Activated B cell treated with CpG ODN at 0.5 μM for 24 hours (primary cell): ENCODE results near the gene CLSTN1. TPM values are rescaled to one million over a fixed set of nuclear protein-coding genes. Genes with fewer than 3 reads are reported as not detected.
A peak's percentile ranks its signal among the peaks of the same experiment; 100 is the strongest.

Experiments
- ATAC-seq: fragments of 200-7000 bp; cut with Tn5 transposase; one replicate; pipeline ENCODE4 v1.10.0; 2021; ENCODE audit warnings: low read depth, mild to moderate bottlenecking, moderate library complexity
- CTCF ChIA-PET: fragments of 350-600 bp; sonication (Branson Sonifier 250); formaldehyde crosslinking; loops from one replicate; lab custom pipeline; 2021; ENCODE audit warnings: antibody characterized with exemption; lab: Charles Lee
- POLR2A ChIA-PET: fragments of 350-600 bp; sonication (Branson Sonifier 250); formaldehyde crosslinking; loops from one replicate; lab custom pipeline; 2021; ENCODE audit warnings: antibody characterized with exemption; lab: Charles Lee
- DNase-seq: peaks from one replicate; pipeline ENCODE4 v3.0.0; 2022
- H3K27ac Mint-ChIP-seq: one replicate; pipeline ENCODE4 v1.8.0; 2020; ENCODE audit warnings: mixed read lengths
- H3K27me3 Mint-ChIP-seq: one replicate; pipeline ENCODE4 v1.8.0; 2021; ENCODE audit warnings: mixed read lengths
- H3K36me3 Mint-ChIP-seq: one replicate; pipeline ENCODE4 v1.8.0; 2021; ENCODE audit warnings: low read depth, mixed read lengths
- H3K4me1 Mint-ChIP-seq: one replicate; pipeline ENCODE4 v1.8.0; 2021; ENCODE audit warnings: mixed read lengths
- H3K4me3 Mint-ChIP-seq: one replicate; pipeline ENCODE4 v1.8.0; 2020; ENCODE audit warnings: mild to moderate bottlenecking, mixed read lengths
- H3K9me3 Mint-ChIP-seq: one replicate; pipeline ENCODE4 v1.8.0; 2020; ENCODE audit warnings: mixed read lengths
- CTCF ChIP-seq: fragments of 200-600 bp; IDR thresholded peaks from one replicate; pipeline ENCODE4 v1.8.0; 2022; ENCODE audit warnings: antibody characterized with exemption, mild to moderate bottlenecking
- intact Hi-C: fragments of 100-400 bp; cut with micrococcal nuclease; formaldehyde crosslinking; loops from one replicate; pipeline ENCODE4 v1.15.1; 2024
- total RNA-seq: library from RNA; stranded (reverse); gene quantifications from 2 replicates; pipeline ENCODE4 v1.2.3, GENCODE V29; 2022

Gene CLSTN1
- total RNA-seq, 1 donor from 2014 or later, result 50.7 TPM

DNA sequence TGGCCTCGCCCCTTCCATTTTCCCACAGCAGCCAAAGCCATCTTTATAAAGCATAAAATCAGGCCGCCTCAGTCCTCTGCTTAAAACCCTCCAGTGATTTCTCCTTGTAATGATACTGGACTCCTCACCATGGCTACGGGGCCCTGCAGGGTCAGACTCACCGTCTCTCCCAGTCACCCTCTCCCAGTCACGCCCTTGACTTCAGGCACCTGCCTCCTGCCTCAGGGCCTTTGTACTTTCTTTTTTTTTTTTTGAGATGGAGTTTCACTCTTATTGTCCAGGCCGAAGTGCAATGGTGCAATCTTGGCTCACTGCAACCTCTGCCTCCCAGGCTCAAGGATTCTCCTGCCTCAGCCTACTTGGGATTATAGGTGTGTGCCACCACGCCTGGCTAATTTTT is 124.4 kb downstream of the CLSTN1 start:
- Mint-ChIP-seq H3K36me3 (peaks cover 76% of the 10 kb centered on the region), H3K27ac (no peak overlapping the region), H3K4me1 (peaks cover 54% of the 10 kb centered on the region), H3K9me3 (no peaks in the 10 kb centered on the region), H3K4me3 (no peak overlapping the region), H3K27me3 (no peaks in the 10 kb centered on the region)
- intact Hi-C loops, result no loop called here
- no peak for ATAC-seq
- POLR2A ChIA-PET, result interaction anchor here (1.3 kb wide), 1 partner anchor 45 kb away, joined by 4 read pairs; no protein-coding TSS in a partner anchor
- no peak for TF ChIP-seq CTCF
- DNase-seq, result no peak
- CTCF ChIA-PET, result no interaction called here

DNA sequence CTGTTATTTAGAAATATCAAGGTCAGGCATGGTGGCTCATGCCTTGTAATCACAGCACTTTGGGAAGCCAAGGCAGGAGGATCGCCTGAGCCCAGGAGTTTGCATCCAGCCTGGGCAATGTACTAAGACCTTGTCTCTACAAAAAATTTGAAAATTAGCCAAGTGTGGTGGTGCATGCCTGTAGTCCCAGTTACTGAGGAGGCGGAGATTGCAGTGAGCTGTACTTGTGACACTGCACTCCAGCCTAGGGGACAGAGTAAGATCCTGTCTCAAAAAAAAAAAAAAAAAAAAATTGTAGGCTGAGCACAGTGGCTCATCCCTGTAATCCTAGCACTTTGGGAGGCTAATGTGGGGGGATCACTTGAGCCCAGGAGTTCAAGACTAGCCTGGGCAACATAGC is 127.0 kb downstream of the CLSTN1 start:
- Mint-ChIP-seq H3K4me1 (peaks cover 36% of the 10 kb centered on the region), H3K27ac (peak overlapping the region; percentile 65), H3K27me3 (no peaks in the 10 kb centered on the region), H3K36me3 (peaks cover 77% of the 10 kb centered on the region), H3K4me3 (no peak overlapping the region), H3K9me3 (no peaks in the 10 kb centered on the region)
- CTCF ChIA-PET, result interaction anchor here (0.8 kb wide), 1 partner anchor 71 kb away, joined by 3 read pairs; no protein-coding TSS in a partner anchor
- intact Hi-C loops, result loop anchor here (1.0 kb wide), 1 partner anchor 8 kb away; no protein-coding TSS in a partner anchor
- TF ChIP-seq CTCF, result no peak
- DNase-seq (no peak), ATAC-seq (peak; percentile 47)
- POLR2A ChIA-PET, result interaction anchor here (0.9 to 1.1 kb wide), 3 partner anchors 11 to 68 kb away, joined by 4 to 5 read pairs (median 4); no protein-coding TSS in a partner anchor

DNA sequence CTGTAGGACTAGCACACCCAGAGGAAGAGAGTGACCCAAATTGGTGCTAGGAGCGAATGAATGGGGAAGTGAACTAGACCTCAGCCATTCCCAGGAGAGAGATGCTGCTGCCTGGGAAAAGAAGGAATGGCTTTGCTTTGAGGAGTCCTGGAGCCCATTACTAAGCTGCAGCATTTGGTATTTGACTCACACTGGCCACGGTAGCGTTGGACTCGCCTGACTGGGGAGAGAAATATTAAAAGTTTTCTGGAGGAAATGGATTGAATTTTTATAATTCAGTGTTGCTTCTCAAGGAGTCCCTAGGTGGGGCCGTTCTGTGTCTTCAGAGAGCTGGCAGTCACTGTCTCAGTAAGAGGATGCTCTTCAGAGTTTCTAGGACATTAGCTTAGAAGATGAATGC is 132.1 kb downstream of the CLSTN1 start:
- H3K9me3 Mint-ChIP-seq, result no peaks in the 10 kb centered on the region
- ATAC-seq, result no peak
- H3K36me3 Mint-ChIP-seq, result peaks cover 52% of the 10 kb centered on the region
- H3K27me3 Mint-ChIP-seq, result no peaks in the 10 kb centered on the region
- H3K4me1 Mint-ChIP-seq, result peaks cover 54% of the 10 kb centered on the region
- POLR2A ChIA-PET, result interaction anchor here (1.2 to 10.0 kb wide), 5 partner anchors 11 to 64 kb away, joined by 4 to 126 read pairs (median 10); partner anchors contain the start of gene PIK3CD
- CTCF ChIA-PET, result interaction anchor here (0.9 to 2.5 kb wide), 4 partner anchors 24 to 76 kb away, joined by 3 to 9 read pairs (median 3); no protein-coding TSS in a partner anchor
- TF ChIP-seq CTCF, result no peak
- intact Hi-C loops, result no loop called here
- DNase-seq, result no peak
- H3K27ac Mint-ChIP-seq, result peak overlapping the region; percentile 82
- peak overlapping the region; percentile 32 for H3K4me3 Mint-ChIP-seq

DNA sequence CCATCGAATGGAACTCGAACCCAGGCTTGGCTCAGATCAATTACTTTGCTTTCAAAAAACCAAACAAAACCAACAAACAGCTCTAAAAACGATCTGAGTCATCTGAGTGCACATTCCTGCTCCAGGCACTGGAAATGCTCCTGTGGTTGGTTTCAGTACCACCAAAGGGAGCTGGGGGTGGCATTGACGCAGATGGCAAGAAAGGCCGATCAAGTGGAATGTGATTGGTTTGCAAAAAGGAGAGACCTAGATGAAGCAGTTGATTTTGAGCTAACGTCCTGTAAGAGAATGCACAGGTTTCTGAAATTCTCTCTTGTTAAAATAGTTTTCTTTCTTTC is 132.7 kb downstream of the CLSTN1 start:
- ChIA-PET POLR2A (interaction anchor here (1.6 to 10.0 kb wide), 3 partner anchors 12 to 63 kb away, joined by 5 to 126 read pairs (median 100); partner anchors contain the start of gene PIK3CD), CTCF (interaction anchor here (1.0 to 2.5 kb wide), 4 partner anchors 24 to 75 kb away, joined by 3 to 9 read pairs (median 3); no protein-coding TSS in a partner anchor)
- peak overlapping the region; percentile 32 for H3K4me3 Mint-ChIP-seq
- no peaks in the 10 kb centered on the region for H3K9me3 Mint-ChIP-seq
- H3K27ac Mint-ChIP-seq, result peak overlapping the region; percentile 82
- no peak for TF ChIP-seq CTCF
- ATAC-seq (no peak), DNase-seq (no peak)
- H3K36me3 Mint-ChIP-seq, result peaks cover 48% of the 10 kb centered on the region
- peaks cover 58% of the 10 kb centered on the region for H3K4me1 Mint-ChIP-seq
- no peaks in the 10 kb centered on the region for H3K27me3 Mint-ChIP-seq
- intact Hi-C loops, result no loop called here

GRCh38 chr1:9690440-9691107 is 133.2 kb downstream of the CLSTN1 start:
- peak overlapping the region; percentile 82 for H3K27ac Mint-ChIP-seq
- peaks cover 63% of the 10 kb centered on the region for H3K4me1 Mint-ChIP-seq
- ATAC-seq (no peak), DNase-seq (no peak)
- no peaks in the 10 kb centered on the region for H3K9me3 Mint-ChIP-seq
- peak overlapping the region; percentile 72 for H3K4me3 Mint-ChIP-seq
- intact Hi-C loops, result no loop called here
- ChIA-PET CTCF (interaction anchor here (1.0 to 1.3 kb wide), 2 partner anchors 61 to 64 kb away, joined by 3 read pairs; no protein-coding TSS in a partner anchor), POLR2A (interaction anchor here (0.5 to 10.0 kb wide), 5 partner anchors 12 to 864 kb away, joined by 3 to 126 read pairs (median 5); partner anchors contain the start of gene PIK3CD)
- H3K36me3 Mint-ChIP-seq, result peaks cover 52% of the 10 kb centered on the region
- TF ChIP-seq CTCF, result no peak
- H3K27me3 Mint-ChIP-seq, result no peaks in the 10 kb centered on the region
